OCI-LY1 (cell line): Measurements from ENCODE around the gene FLII.

Experiments used
- H2AFZ ChIP-seq: fragments of 200-600 bp; sonication (generic), shearing (Covaris generic); 2 replicates; pipeline ENCODE4 v1.6.0; 2014; ENCODE audit warnings: antibody characterized with exemption, mild to moderate bottlenecking, low read length
- H3F3A ChIP-seq: fragments of 200-600 bp; sonication (generic), shearing (Covaris generic); 2 replicates; pipeline ENCODE4 v1.6.0; 2014; ENCODE audit warnings: mild to moderate bottlenecking, antibody characterized with exemption, low read length, moderate library complexity; ENCODE audit not compliant: insufficient read depth
- H3K27ac ChIP-seq: fragments of 200-600 bp; sonication (generic); 2 replicates; pipeline ENCODE4 v1.5.1; 2014; ENCODE audit warnings: low read length, mixed run types, mild to moderate bottlenecking, low read depth; ENCODE audit not compliant: poor library complexity, severe bottlenecking
- H3K27me3 ChIP-seq: fragments of 200-600 bp; sonication (generic); 2 replicates; pipeline ENCODE4 v1.6.0; 2014; ENCODE audit warnings: antibody characterized with exemption, mild to moderate bottlenecking, low read length, moderate library complexity; ENCODE audit not compliant: insufficient read depth
- H3K36me3 ChIP-seq: fragments of 200-600 bp; sonication (generic); 2 replicates; pipeline ENCODE4 v1.6.1; 2014; ENCODE audit warnings: mild to moderate bottlenecking, antibody characterized with exemption, low read length, moderate library complexity, mixed read lengths; ENCODE audit not compliant: insufficient read depth
- H3K4me1 ChIP-seq: fragments of 200-600 bp; sonication (generic); 2 replicates; pipeline ENCODE4 v1.5.1; 2014; ENCODE audit warnings: mild to moderate bottlenecking, low read length, moderate library complexity; ENCODE audit not compliant: insufficient read depth, severe bottlenecking
- H3K4me2 ChIP-seq: fragments of 200-600 bp; sonication (generic), shearing (Covaris generic); 2 replicates; pipeline ENCODE4 v1.6.1; 2014; ENCODE audit warnings: low read length
- H3K4me3 ChIP-seq: fragments of 200-600 bp; sonication (generic); 2 replicates; pipeline ENCODE4 v1.5.1; 2014; ENCODE audit warnings: low read length, low read depth, mild to moderate bottlenecking, mixed read lengths; ENCODE audit not compliant: poor library complexity, severe bottlenecking
- H3K79me2 ChIP-seq: fragments of 200-600 bp; shearing (Covaris generic); 2 replicates; pipeline ENCODE4 v1.6.1; 2016; ENCODE audit warnings: mixed run types, low read length, mixed read lengths; ENCODE audit not compliant: insufficient read depth
- H3K9ac ChIP-seq: fragments of 200-600 bp; sonication (generic), shearing (Covaris generic); 2 replicates; pipeline ENCODE4 v1.6.1; 2014; ENCODE audit warnings: mild to moderate bottlenecking, low read length, mixed read lengths
- H3K9me2 ChIP-seq: fragments of 200-600 bp; sonication (generic), shearing (Covaris generic); 2 replicates; pipeline ENCODE4 v1.6.1; 2014; ENCODE audit warnings: low read depth, mild to moderate bottlenecking, low read length, mixed read lengths
- H3K9me3 ChIP-seq: fragments of 200-600 bp; shearing (Covaris generic); 2 replicates; pipeline ENCODE4 v1.6.1; 2014; ENCODE audit warnings: low read length, mixed read lengths
- H4K20me1 ChIP-seq: fragments of 200-600 bp; sonication (generic), shearing (Covaris generic); 2 replicates; pipeline ENCODE4 v1.6.0; 2016; ENCODE audit warnings: mild to moderate bottlenecking, low read length; ENCODE audit not compliant: insufficient read depth
- CTCF ChIP-seq: fragments of 200-600 bp; sonication (generic), shearing (Covaris generic); IDR thresholded peaks from 2 replicates; pipeline ENCODE4 v1.5.1; 2017; ENCODE audit warnings: mild to moderate bottlenecking, antibody characterized with exemption, low read length, moderate library complexity, mixed read lengths
- EZH2 ChIP-seq: fragments of 200-600 bp; sonication (generic), shearing (Covaris generic); IDR thresholded peaks from 2 replicates; pipeline ENCODE4 v1.8.0; 2017; ENCODE audit warnings: borderline replicate concordance, mixed run types, mild to moderate bottlenecking, antibody characterized with exemption, low read length, moderate library complexity, mixed read lengths

The FLII gene

GRCh38 chr17:18291718-18292540 lies 33.4 kb upstream of the FLII start:
- no peaks in the 10 kb centered on the region for H3K4me1 ChIP-seq
- H3K36me3 ChIP-seq, result peaks cover 79% of the 10 kb centered on the region
- no peak overlapping the region for H3K27ac ChIP-seq
- TF ChIP-seq EZH2 (no peak), CTCF (no peak)
- no peak overlapping the region for H3K4me3 ChIP-seq
- H3K9me3 ChIP-seq, result no peaks in the 10 kb centered on the region
- H3K9me2 ChIP-seq, result no peaks in the 10 kb centered on the region
- H2AFZ ChIP-seq, result no peak overlapping the region
- H3F3A ChIP-seq, result no peaks in the 10 kb centered on the region
- H3K79me2 ChIP-seq, result no peaks in the 10 kb centered on the region
- no peak overlapping the region for H3K9ac ChIP-seq
- no peaks in the 10 kb centered on the region for H4K20me1 ChIP-seq
- no peaks in the 10 kb centered on the region for H3K27me3 ChIP-seq
- no peak overlapping the region for H3K4me2 ChIP-seq

GRCh38 chr17:18285296-18285695 lies 26.8 kb upstream of the FLII start:
- H3K27me3 ChIP-seq, result no peaks in the 10 kb centered on the region
- no peaks in the 10 kb centered on the region for H4K20me1 ChIP-seq
- no peak overlapping the region for H3K4me2 ChIP-seq
- no peak overlapping the region for H3K27ac ChIP-seq
- no peak overlapping the region for H3K9ac ChIP-seq
- H2AFZ ChIP-seq, result no peak overlapping the region
- no peaks in the 10 kb centered on the region for H3F3A ChIP-seq
- no peak overlapping the region for H3K4me3 ChIP-seq
- TF ChIP-seq EZH2 (no peak), CTCF (no peak)
- H3K36me3 ChIP-seq, result peaks cover 87% of the 10 kb centered on the region
- no peaks in the 10 kb centered on the region for H3K4me1 ChIP-seq
- H3K9me3 ChIP-seq, result no peaks in the 10 kb centered on the region
- H3K79me2 ChIP-seq, result no peaks in the 10 kb centered on the region
- H3K9me2 ChIP-seq, result no peaks in the 10 kb centered on the region

DNA sequence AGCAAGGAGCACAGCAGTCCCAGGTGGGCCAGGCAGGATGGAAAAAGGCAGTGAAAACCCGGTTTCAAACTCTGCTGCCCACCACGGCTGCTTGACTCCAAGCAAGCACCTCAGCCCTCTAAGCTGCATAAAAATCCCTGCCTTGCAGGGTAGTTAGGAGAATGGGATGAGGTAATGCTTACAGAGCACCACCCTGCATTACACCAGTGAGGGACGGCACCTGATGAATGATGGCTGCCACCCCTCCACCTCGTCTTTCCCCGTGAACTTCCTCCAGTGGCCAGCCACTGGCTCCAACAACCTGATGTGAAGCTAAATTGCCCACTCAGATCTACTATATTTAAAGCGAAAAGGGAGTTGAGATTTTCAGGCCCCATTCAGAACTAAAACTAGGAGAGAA lies 23.2 kb upstream of the FLII start:
- no peaks in the 10 kb centered on the region for H3K4me1 ChIP-seq
- H3K79me2 ChIP-seq, result no peaks in the 10 kb centered on the region
- H3K4me2 ChIP-seq, result no peak overlapping the region
- H3F3A ChIP-seq, result no peaks in the 10 kb centered on the region
- no peak overlapping the region for H3K9ac ChIP-seq
- no peak overlapping the region for H2AFZ ChIP-seq
- no peaks in the 10 kb centered on the region for H3K9me3 ChIP-seq
- H4K20me1 ChIP-seq, result no peaks in the 10 kb centered on the region
- no peaks in the 10 kb centered on the region for H3K27me3 ChIP-seq
- H3K36me3 ChIP-seq, result peaks cover 91% of the 10 kb centered on the region
- no peak for TF ChIP-seq EZH2
- TF ChIP-seq CTCF, result no peak
- no peak overlapping the region for H3K27ac ChIP-seq
- no peak overlapping the region for H3K4me3 ChIP-seq
- no peaks in the 10 kb centered on the region for H3K9me2 ChIP-seq
